ENCODE results near the gene PCSK2.

The PCSK2 gene

GRCh38 chr20:17445543-17445942, 218.7 kb downstream of the PCSK2 start:
- Histone ChIP-seq H3K9me2 (replicated peaks; ENCODE audit: insufficient read depth, low read length) (no peaks in the 10 kb centered on the region), H3K4me1 (ENCODE audit: low read length) (no peaks in the 10 kb centered on the region), H3K79me2 (ENCODE audit: low read length) (no peaks in the 10 kb centered on the region), H3K9me3 (replicated peaks; ENCODE audit: insufficient read depth, low read length) (no peaks in the 10 kb centered on the region), H3K4me2 (ENCODE audit: low read depth, low read length) (no peak overlapping the region), H3K27ac (ENCODE audit: low read length) (no peak overlapping the region), H3K27me3 (replicated peaks; ENCODE audit: insufficient read depth, low read length) (no peaks in the 10 kb centered on the region), H2AFZ (ENCODE audit: low read length) (no peak overlapping the region), H3K4me3 (ENCODE audit: low read length) (no peak overlapping the region), H3K9ac (ENCODE audit: low read length) (no peak overlapping the region), H3K36me3 (replicated peaks; ENCODE audit: insufficient read depth, low read length) (no peaks in the 10 kb centered on the region), H3F3A (ENCODE audit: insufficient read depth, low read length) (no peaks in the 10 kb centered on the region), H4K20me1 (ENCODE audit: insufficient read depth, low read length) (no peaks in the 10 kb centered on the region)
- no peak for DNase-seq
- TF ChIP-seq CTCF (IDR thresholded peaks at IDR 0.05; ENCODE audit: low read length) (no peak), EZH2 (optimal IDR thresholded peaks at IDR 0.05; ENCODE audit: low read depth, low read length) (no peak), EZH2phosphoT487 (IDR thresholded peaks at IDR 0.05; ENCODE audit: low read length) (no peak)

- no peaks in the 10 kb centered on the region for H3K9me2 ChIP-seq (replicated peaks; ENCODE audit: insufficient read depth, low read length)
- no peak overlapping the region for H3K4me2 ChIP-seq (ENCODE audit: low read depth, low read length)
- no peaks in the 10 kb centered on the region for H3K36me3 ChIP-seq (replicated peaks; ENCODE audit: insufficient read depth, low read length)
- H3K9ac ChIP-seq (ENCODE audit: low read length): no peak overlapping the region
- H3K27me3 ChIP-seq (replicated peaks; ENCODE audit: insufficient read depth, low read length): no peaks in the 10 kb centered on the region
- no peak overlapping the region for H3K4me3 ChIP-seq (ENCODE audit: low read length)
- no peaks in the 10 kb centered on the region for H3K79me2 ChIP-seq (ENCODE audit: low read length)
- no peaks in the 10 kb centered on the region for H3K4me1 ChIP-seq (ENCODE audit: low read length)
- no peaks in the 10 kb centered on the region for H3K9me3 ChIP-seq (replicated peaks; ENCODE audit: insufficient read depth, low read length)
- H3F3A ChIP-seq (ENCODE audit: insufficient read depth, low read length): no peaks in the 10 kb centered on the region
- no peak for TF ChIP-seq EZH2phosphoT487 (IDR thresholded peaks at IDR 0.05; ENCODE audit: low read length)
- H3K27ac ChIP-seq (ENCODE audit: low read length): no peak overlapping the region
- DNase-seq: no peak
- H4K20me1 ChIP-seq (ENCODE audit: insufficient read depth, low read length): no peaks in the 10 kb centered on the region
- no peak overlapping the region for H2AFZ ChIP-seq (ENCODE audit: low read length)
Measured at GRCh38 chr20:17446171-17446570, 219.3 kb downstream of the PCSK2 start.

- no peak for TF ChIP-seq CTCF (IDR thresholded peaks at IDR 0.05; ENCODE audit: low read length)
- TF ChIP-seq EZH2 (optimal IDR thresholded peaks at IDR 0.05; ENCODE audit: low read depth, low read length): no peak
- no peak for TF ChIP-seq EZH2phosphoT487 (IDR thresholded peaks at IDR 0.05; ENCODE audit: low read length)
- Histone ChIP-seq H3K27ac (ENCODE audit: low read length) (no peak overlapping the region), H3K27me3 (replicated peaks; ENCODE audit: insufficient read depth, low read length) (no peaks in the 10 kb centered on the region), H3K4me2 (ENCODE audit: low read depth, low read length) (no peak overlapping the region), H4K20me1 (ENCODE audit: insufficient read depth, low read length) (no peaks in the 10 kb centered on the region), H3K36me3 (replicated peaks; ENCODE audit: insufficient read depth, low read length) (no peaks in the 10 kb centered on the region), H3K9ac (ENCODE audit: low read length) (no peak overlapping the region), H3K4me3 (ENCODE audit: low read length) (no peak overlapping the region), H3K9me2 (replicated peaks; ENCODE audit: insufficient read depth, low read length) (no peaks in the 10 kb centered on the region), H3K79me2 (ENCODE audit: low read length) (no peaks in the 10 kb centered on the region), H3K4me1 (ENCODE audit: low read length) (no peaks in the 10 kb centered on the region), H2AFZ (ENCODE audit: low read length) (no peak overlapping the region), H3F3A (ENCODE audit: insufficient read depth, low read length) (no peaks in the 10 kb centered on the region), H3K9me3 (replicated peaks; ENCODE audit: insufficient read depth, low read length) (no peaks in the 10 kb centered on the region)
- no peak for DNase-seq
Measured at GRCh38 chr20:17448071-17448470, 221.2 kb downstream of the PCSK2 start.

GRCh38 chr20:17449031-17449430, 222.2 kb downstream of the PCSK2 start:
- H3K27me3 ChIP-seq (replicated peaks; ENCODE audit: insufficient read depth, low read length): no peaks in the 10 kb centered on the region
- no peaks in the 10 kb centered on the region for H3K9me2 ChIP-seq (replicated peaks; ENCODE audit: insufficient read depth, low read length)
- no peaks in the 10 kb centered on the region for H3K9me3 ChIP-seq (replicated peaks; ENCODE audit: insufficient read depth, low read length)
- H3K79me2 ChIP-seq (ENCODE audit: low read length): no peaks in the 10 kb centered on the region
- H4K20me1 ChIP-seq (ENCODE audit: insufficient read depth, low read length): no peaks in the 10 kb centered on the region
- no peak for TF ChIP-seq EZH2 (optimal IDR thresholded peaks at IDR 0.05; ENCODE audit: low read depth, low read length)
- no peak for TF ChIP-seq EZH2phosphoT487 (IDR thresholded peaks at IDR 0.05; ENCODE audit: low read length)
- TF ChIP-seq CTCF (IDR thresholded peaks at IDR 0.05; ENCODE audit: low read length): no peak
- no peak for DNase-seq
- H3K36me3 ChIP-seq (replicated peaks; ENCODE audit: insufficient read depth, low read length): no peaks in the 10 kb centered on the region
- no peaks in the 10 kb centered on the region for H3F3A ChIP-seq (ENCODE audit: insufficient read depth, low read length)
- H3K27ac ChIP-seq (ENCODE audit: low read length): no peak overlapping the region
- H3K4me2 ChIP-seq (ENCODE audit: low read depth, low read length): no peak overlapping the region
- H2AFZ ChIP-seq (ENCODE audit: low read length): no peak overlapping the region
- no peaks in the 10 kb centered on the region for H3K4me1 ChIP-seq (ENCODE audit: low read length)
- H3K9ac ChIP-seq (ENCODE audit: low read length): no peak overlapping the region
- H3K4me3 ChIP-seq (ENCODE audit: low read length): no peak overlapping the region
